WTC11 (cell line): Measurements from ENCODE around the gene HEYL. TPM values are rescaled to one million over a fixed set of nuclear protein-coding genes. Genes with fewer than 3 reads are reported as not detected.

Experiments used
- ATAC-seq: fragments of 200-7000 bp; cut with Tn5 transposase; 2 replicates; pipeline ENCODE4 v1.10.0; 2021; ENCODE audit warnings: mild to moderate bottlenecking, moderate library complexity
- CTCF ChIA-PET: fragments of 300-600 bp; sonication (Branson Sonifier 250); formaldehyde crosslinking; loops from one replicate; lab custom pipeline; 2021; ENCODE audit warnings: antibody characterized with exemption; lab: Charles Lee
- POLR2A ChIA-PET: fragments of 350-600 bp; sonication (Branson Sonifier 250); formaldehyde crosslinking; loops from one replicate; lab custom pipeline; 2021; ENCODE audit warnings: antibody characterized with exemption; lab: Charles Lee
- DNase-seq: peaks from one replicate; pipeline ENCODE4 v3.0.0; 2021; ENCODE audit warnings: low spot score
- H3K27ac Mint-ChIP-seq: 2 replicates; pipeline ENCODE4 v1.8.0; 2021; ENCODE audit warnings: mixed read lengths
- H3K27me3 Mint-ChIP-seq: 2 replicates; pipeline ENCODE4 v1.8.0; 2021; ENCODE audit warnings: low read depth, mild to moderate bottlenecking, moderate library complexity, mixed read lengths
- H3K36me3 Mint-ChIP-seq: 2 replicates; pipeline ENCODE4 v1.8.0; 2021; ENCODE audit warnings: mixed read lengths
- H3K4me1 Mint-ChIP-seq: 2 replicates; pipeline ENCODE4 v1.8.0; 2022; ENCODE audit warnings: mixed read lengths
- H3K4me3 Mint-ChIP-seq: 2 replicates; pipeline ENCODE4 v1.8.0; 2021; ENCODE audit warnings: mild to moderate bottlenecking, moderate library complexity, mixed read lengths
- H3K9me3 Mint-ChIP-seq: 2 replicates; pipeline ENCODE4 v1.8.0; 2021; ENCODE audit warnings: mixed read lengths
- ATF2 ChIP-seq: sonication (generic); formaldehyde crosslinking; IDR thresholded peaks from 2 replicates; pipeline ENCODE4 v1.8.1; 2022; ENCODE audit warnings: low read depth, missing genetic modification reagents, borderline replicate concordance
- CDX4 ChIP-seq: fragments of 250-450 bp; sonication (Bioruptor Pico); IDR thresholded peaks from 2 replicates; pipeline ENCODE4 v1.9.0; 2021; ENCODE audit warnings: moderate library complexity, mild to moderate bottlenecking, inconsistent platforms, borderline replicate concordance
- CREB1 ChIP-seq: sonication (generic); formaldehyde crosslinking; IDR thresholded peaks from 2 replicates; pipeline ENCODE4 v1.8.0; 2023; ENCODE audit warnings: mild to moderate bottlenecking, missing genetic modification reagents
- FOXP4 ChIP-seq: sonication (generic); formaldehyde crosslinking; IDR thresholded peaks from 2 replicates; pipeline ENCODE4 v1.8.0; 2022; ENCODE audit warnings: mild to moderate bottlenecking, missing genetic modification reagents
- IRF2 ChIP-seq: sonication (generic); formaldehyde crosslinking; IDR thresholded peaks from 2 replicates; pipeline ENCODE4 v1.8.0; 2022; ENCODE audit warnings: low read depth, missing genetic modification reagents, borderline replicate concordance
- JUN ChIP-seq: sonication (generic); formaldehyde crosslinking; IDR thresholded peaks from 2 replicates; pipeline ENCODE4 v1.8.0; 2023; ENCODE audit warnings: mild to moderate bottlenecking, missing genetic modification reagents
- MLX ChIP-seq: sonication (generic); formaldehyde crosslinking; IDR thresholded peaks from 2 replicates; pipeline ENCODE4 v1.8.1; 2023; ENCODE audit warnings: mild to moderate bottlenecking, missing genetic modification reagents, moderate library complexity
- TEAD4 ChIP-seq: sonication (generic); formaldehyde crosslinking; IDR thresholded peaks from 2 replicates; pipeline ENCODE4 v1.8.0; 2022; ENCODE audit warnings: mild to moderate bottlenecking, missing genetic modification reagents
- USF1 ChIP-seq: sonication (generic); formaldehyde crosslinking; IDR thresholded peaks from 2 replicates; pipeline ENCODE4 v1.8.0; 2022; ENCODE audit warnings: mild to moderate bottlenecking, missing genetic modification reagents
- USF2 ChIP-seq: sonication (generic); formaldehyde crosslinking; IDR thresholded peaks from 2 replicates; pipeline ENCODE4 v1.8.1; 2023; ENCODE audit warnings: mild to moderate bottlenecking, missing genetic modification reagents, moderate library complexity
- ZMAT4 ChIP-seq: fragments of 250-450 bp; sonication (Bioruptor Pico); IDR thresholded peaks from 2 replicates; pipeline ENCODE4 v1.9.0; 2021; ENCODE audit warnings: mild to moderate bottlenecking
- ZNF232 ChIP-seq: sonication (generic); formaldehyde crosslinking; IDR thresholded peaks from 2 replicates; pipeline ENCODE4 v1.8.0; 2022; ENCODE audit warnings: mild to moderate bottlenecking, missing genetic modification reagents
- ZNF532 ChIP-seq: fragments of 250-450 bp; sonication (Bioruptor Pico); IDR thresholded peaks from 2 replicates; pipeline ENCODE4 v1.9.0; 2021; ENCODE audit warnings: mild to moderate bottlenecking, borderline replicate concordance
- total RNA-seq: library from RNA; stranded (reverse); gene quantifications from 3 replicates; pipeline ENCODE4 v1.2.3, GENCODE V29; 2021

Gene HEYL
- total RNA-seq, 1 experiment from 2014 or later = 2.3 TPM

GRCh38 chr1:39574646-39575045 lies 64.8 kb downstream of the HEYL start:
- DNase-seq = no peak
- CTCF ChIA-PET = interaction anchor here (1.0 to 2.1 kb wide), 4 partner anchors 32 to 127 kb away, joined by 3 to 9 read pairs (median 6); no protein-coding TSS in a partner anchor
- H3K4me1 Mint-ChIP-seq = peaks cover 27% of the 10 kb centered on the region
- peak; percentile 10; the same call in 1 of the 2 replicates for ATAC-seq
- peaks cover 56% of the 10 kb centered on the region for H3K36me3 Mint-ChIP-seq
- peak overlapping the region; percentile 44; the same call in 1 of the 2 replicates for H3K27ac Mint-ChIP-seq
- no peaks in the 10 kb centered on the region for H3K27me3 Mint-ChIP-seq
- no peaks in the 10 kb centered on the region for H3K9me3 Mint-ChIP-seq
- TF ChIP-seq CDX4 (CRISPR knock-in tag) = no peak
- TF ChIP-seq TEAD4 (CRISPR knock-in tag) = no peak
- TF ChIP-seq ZMAT4 (CRISPR knock-in tag) = no peak
- no peak for TF ChIP-seq JUN (CRISPR knock-in tag)
- no peak for TF ChIP-seq IRF2
- peak; percentile 67 for TF ChIP-seq USF2 (CRISPR knock-in tag)
- TF ChIP-seq ATF2 (CRISPR knock-in tag) = no peak
- no peak for TF ChIP-seq CREB1 (CRISPR knock-in tag)
- peak; percentile 68; the same call in 1 of the 2 replicates for TF ChIP-seq USF1 (CRISPR knock-in tag)
- no peak for TF ChIP-seq ZNF232
- TF ChIP-seq FOXP4 = no peak
- no peak for TF ChIP-seq ZNF532 (CRISPR knock-in tag)
- no peak for TF ChIP-seq MLX (CRISPR knock-in tag)
- POLR2A ChIA-PET = interaction anchor here (0.7 to 1.5 kb wide), 2 partner anchors 72 to 73 kb away, joined by 3 read pairs; no protein-coding TSS in a partner anchor
- peak overlapping the region; percentile 85 for H3K4me3 Mint-ChIP-seq

Other genes with a start within 250 kb of the HEYL start
- 0.94 to 1.2 TPM (median 1.0 TPM) in 3 replicates for gene BMP8A, start 148.0 kb downstream of the HEYL start, total RNA-seq
- 269 to 293 TPM (median 271 TPM) in 3 replicates for gene PABPC4, start 62.9 kb downstream of the HEYL start, total RNA-seq
- gene NT5C1A, start 32.5 kb upstream of the HEYL start, total RNA-seq = not detected in 3 replicates
- gene HPCAL4, start 51.8 kb upstream of the HEYL start, total RNA-seq = 0.50 to 0.80 TPM (median 0.60 TPM) in 3 replicates
- gene PPIE, start 99.2 kb upstream of the HEYL start, total RNA-seq = 42.5 to 50.7 TPM (median 48.9 TPM) in 3 replicates
- gene OXCT2, start 131.7 kb upstream of the HEYL start, total RNA-seq = 1.7 to 2.4 TPM (median 2.3 TPM) in 3 replicates
- gene BMP8B, start 149.2 kb upstream of the HEYL start, total RNA-seq = 0.74 to 0.92 TPM (median 0.82 TPM) in 3 replicates
- 26.3 to 31.4 TPM (median 27.3 TPM) in 3 replicates for gene TRIT1, start 243.9 kb upstream of the HEYL start, total RNA-seq